GM12878 (cell line): ENCODE data around the gene KIF23.

Experiments used
- BRCA1 ChIP-seq: IDR thresholded peaks from 2 replicates; pipeline ENCODE4 v1.6.1; 2011; ENCODE audit warnings: low read depth, low read length, improper control_type of control experiment
- EED ChIP-seq: sonication (generic); IDR thresholded peaks from 2 replicates; pipeline ENCODE4 v1.6.1; 2016; ENCODE audit warnings: antibody characterized with exemption, low read depth
- JUNB ChIP-seq: IDR thresholded peaks from 2 replicates; pipeline ENCODE4 v1.6.1; 2016; ENCODE audit warnings: antibody characterized with exemption, mild to moderate bottlenecking
- POLR2A ChIP-seq: IDR thresholded peaks from 2 replicates; pipeline ENCODE4 v1.6.1; 2011; ENCODE audit warnings: low read depth, mild to moderate bottlenecking, low read length
- RB1 ChIP-seq: fragments of 450-650 bp; formaldehyde crosslinking; IDR thresholded peaks from 2 replicates; pipeline ENCODE4 v1.6.1; 2017; ENCODE audit warnings: mild to moderate bottlenecking, borderline replicate concordance
- SREBF2 ChIP-seq: IDR thresholded peaks from 2 replicates; pipeline ENCODE4 v1.6.1; 2012; ENCODE audit warnings: mild to moderate bottlenecking, low read length
- YY1 ChIP-seq: IDR thresholded peaks from 2 replicates; pipeline ENCODE4 v1.6.1; 2011; ENCODE audit warnings: low read depth, mild to moderate bottlenecking, low read length
- ZNF274 ChIP-seq: IDR thresholded peaks from one replicate; pipeline ENCODE4 v1.8.0; 2011; ENCODE audit not compliant: insufficient read length, insufficient read depth
- TF ChIP-seq, protein P1 (sequence below): IDR thresholded peaks from 2 replicates; pipeline ENCODE4 v1.6.1; 2012; ENCODE audit warnings: low read depth, low read length, improper control_type of control experiment
- TF ChIP-seq, protein P2 (sequence below), 3 experiments: IDR thresholded peaks in 2 of 3; conservative IDR thresholded peaks in 1 of 3; 2 replicates each; pipeline ENCODE4 v1.5.1; 2011; ENCODE audit warnings: low read depth in 3 of 3, low read length in 3 of 3, mild to moderate bottlenecking in 3 of 3, control low read depth in 2 of 3, moderate library complexity in 2 of 3, inconsistent platforms in 1 of 3, mixed read lengths in 1 of 3; ENCODE audit not compliant: control insufficient read depth in 2 of 3, insufficient read depth in 1 of 3; ENCODE audit errors: extremely low read depth in 1 of 3
- TF ChIP-seq, protein P3 (sequence below): IDR thresholded peaks from 2 replicates; pipeline ENCODE4 v1.6.1; 2012; ENCODE audit warnings: low read length, inconsistent platforms

DNA sequence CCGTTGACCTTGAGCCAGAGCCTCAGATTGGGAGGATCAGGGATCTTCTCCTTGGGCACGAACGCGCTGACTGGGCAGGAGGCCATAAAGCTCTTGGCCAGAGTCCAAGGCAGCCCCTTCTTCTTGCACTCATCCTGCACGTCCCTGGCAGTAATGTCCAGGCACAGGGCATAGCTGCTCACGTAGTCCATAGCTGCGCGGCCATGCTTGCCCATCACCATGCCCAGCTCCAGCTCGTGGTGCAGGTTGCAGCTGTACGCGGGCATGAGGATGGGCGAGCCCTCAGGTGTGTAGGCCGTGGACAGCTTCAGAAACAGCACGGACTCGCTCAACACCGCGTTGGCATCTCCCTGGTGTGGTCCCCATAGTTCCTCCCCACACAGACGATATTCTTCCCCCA is 20.5 kb downstream of the KIF23 start:
- TF ChIP-seq JUNB (no peak), RB1 (no peak), POLR2A (no peak), ZNF274 (no peak), BRCA1 (no peak), SREBF2 (no peak), YY1 (no peak), EED (no peak)
- TF ChIP-seq, protein P1, sequence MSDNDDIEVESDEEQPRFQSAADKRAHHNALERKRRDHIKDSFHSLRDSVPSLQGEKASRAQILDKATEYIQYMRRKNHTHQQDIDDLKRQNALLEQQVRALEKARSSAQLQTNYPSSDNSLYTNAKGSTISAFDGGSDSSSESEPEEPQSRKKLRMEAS, result no peak
- TF ChIP-seq, protein P2, sequence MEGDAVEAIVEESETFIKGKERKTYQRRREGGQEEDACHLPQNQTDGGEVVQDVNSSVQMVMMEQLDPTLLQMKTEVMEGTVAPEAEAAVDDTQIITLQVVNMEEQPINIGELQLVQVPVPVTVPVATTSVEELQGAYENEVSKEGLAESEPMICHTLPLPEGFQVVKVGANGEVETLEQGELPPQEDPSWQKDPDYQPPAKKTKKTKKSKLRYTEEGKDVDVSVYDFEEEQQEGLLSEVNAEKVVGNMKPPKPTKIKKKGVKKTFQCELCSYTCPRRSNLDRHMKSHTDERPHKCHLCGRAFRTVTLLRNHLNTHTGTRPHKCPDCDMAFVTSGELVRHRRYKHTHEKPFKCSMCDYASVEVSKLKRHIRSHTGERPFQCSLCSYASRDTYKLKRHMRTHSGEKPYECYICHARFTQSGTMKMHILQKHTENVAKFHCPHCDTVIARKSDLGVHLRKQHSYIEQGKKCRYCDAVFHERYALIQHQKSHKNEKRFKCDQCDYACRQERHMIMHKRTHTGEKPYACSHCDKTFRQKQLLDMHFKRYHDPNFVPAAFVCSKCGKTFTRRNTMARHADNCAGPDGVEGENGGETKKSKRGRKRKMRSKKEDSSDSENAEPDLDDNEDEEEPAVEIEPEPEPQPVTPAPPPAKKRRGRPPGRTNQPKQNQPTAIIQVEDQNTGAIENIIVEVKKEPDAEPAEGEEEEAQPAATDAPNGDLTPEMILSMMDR (IDR thresholded peaks at IDR 0.05 in 2 of 3, conservative IDR thresholded peaks at IDR 0.05 in 1 of 3; ENCODE audit: control insufficient read depth in 2 of 3, extremely low read depth in 1 of 3, insufficient read depth in 1 of 3, low read depth in 3 of 3, low read length in 3 of 3), result no peak
- TF ChIP-seq, protein P3, sequence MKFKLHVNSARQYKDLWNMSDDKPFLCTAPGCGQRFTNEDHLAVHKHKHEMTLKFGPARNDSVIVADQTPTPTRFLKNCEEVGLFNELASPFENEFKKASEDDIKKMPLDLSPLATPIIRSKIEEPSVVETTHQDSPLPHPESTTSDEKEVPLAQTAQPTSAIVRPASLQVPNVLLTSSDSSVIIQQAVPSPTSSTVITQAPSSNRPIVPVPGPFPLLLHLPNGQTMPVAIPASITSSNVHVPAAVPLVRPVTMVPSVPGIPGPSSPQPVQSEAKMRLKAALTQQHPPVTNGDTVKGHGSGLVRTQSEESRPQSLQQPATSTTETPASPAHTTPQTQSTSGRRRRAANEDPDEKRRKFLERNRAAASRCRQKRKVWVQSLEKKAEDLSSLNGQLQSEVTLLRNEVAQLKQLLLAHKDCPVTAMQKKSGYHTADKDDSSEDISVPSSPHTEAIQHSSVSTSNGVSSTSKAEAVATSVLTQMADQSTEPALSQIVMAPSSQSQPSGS, result no peak
